Prostate gland (tissue), 2 donors: Measurements from ENCODE around the gene ZFAND3. TPM values are rescaled to one million over a fixed set of nuclear protein-coding genes. Genes with fewer than 3 reads are reported as not detected.

Experiments
- DNase-seq: peaks from one replicate; pipeline ENCODE4 v3.0.0-alpha.2; 2019; ENCODE audit warnings: low spot score
- H3K27ac ChIP-seq, 2 donors: fragments of 200-600 bp; sonication (generic); 2 replicates each; pipeline ENCODE4 v1.5.1; 2017 to 2019
- H3K27me3 ChIP-seq: fragments of 200-600 bp; sonication (generic); replicated peaks from 2 replicates; pipeline ENCODE4 v1.5.1; 2019; ENCODE audit not compliant: insufficient read depth
- H3K36me3 ChIP-seq, 2 donors: fragments of 200-600 bp; sonication (generic); 1 replicate in 1 of 2; 2 replicates in 1 of 2; pipeline versions ENCODE4 v1.5.1 to v1.8.1; 2017 to 2019
- H3K4me1 ChIP-seq: fragments of 200-600 bp; sonication (generic); replicated peaks from 2 replicates; pipeline ENCODE4 v1.5.1; 2019
- H3K4me3 ChIP-seq, 2 donors: fragments of 200-600 bp; sonication (generic); 2 replicates each; pipeline ENCODE4 v1.5.1; 2017 to 2019
- H3K9me3 ChIP-seq: fragments of 200-600 bp; sonication (generic); 2 replicates; pipeline ENCODE4 v1.5.1; 2017
- CTCF ChIP-seq, 4 experiments: fragments of 200-600 bp in 2 of 4; fragments of 450-650 bp in 2 of 4; sonication (generic) in 2 of 4; IDR thresholded peaks; 1 replicate in 3 of 4; 2 replicates in 1 of 4; pipeline ENCODE4 v1.5.1; 2016 to 2019; ENCODE audit warnings: antibody characterized with exemption in 4 of 4, mild to moderate bottlenecking in 2 of 4, moderate library complexity in 2 of 4
- POLR2A ChIP-seq: fragments of 450-650 bp; IDR thresholded peaks from one replicate; pipeline ENCODE4 v1.6.1; 2016; ENCODE audit warnings: antibody characterized with exemption, mild to moderate bottlenecking
- POLR2AphosphoS5 ChIP-seq: sonication (generic); formaldehyde crosslinking; IDR thresholded peaks from one replicate; pipeline ENCODE4 v1.6.1; 2017; ENCODE audit warnings: antibody characterized with exemption
- WGBS: methylation state at CpG from one replicate; pipeline ENCODE4 v1.1.5; 2018; 5-methylcytosine and 5-hydroxymethylcytosine counted together
- intact Hi-C: fragments of 100-400 bp; cut with DNase I; formaldehyde crosslinking; loops from one replicate; pipeline ENCODE4 v1.14.2; 2022
- total RNA-seq, 2 donors: library from RNA; depleted of rRNA; stranded (reverse); fragments of >200 nt; gene quantifications; one replicate each; pipeline ENCODE4 v1.1.0, GENCODE V29; 2016

ZFAND3 gene
- total RNA-seq, 2 donors from 2014 or later: 43.5 to 89.1 TPM

- H3K4me3 ChIP-seq: no peak overlapping the region
- 96% methylated on average over 1 of the region's 1 CpG for WGBS
- no peaks in the 10 kb centered on the region for H3K36me3 ChIP-seq
- DNase-seq: no peak
- TF ChIP-seq POLR2AphosphoS5 (no peak), CTCF (IDR thresholded peaks at IDR 0.05) (no peak), POLR2A (no peak)
- no peaks in the 10 kb centered on the region for H3K27me3 ChIP-seq
- no peak overlapping the region for H3K27ac ChIP-seq
- intact Hi-C loops: no loop called here
- H3K9me3 ChIP-seq: no peaks in the 10 kb centered on the region
- peaks cover 5% of the 10 kb centered on the region for H3K4me1 ChIP-seq
These were observed 235.7 kb downstream of the ZFAND3 start for GRCh38 chr6:38055203-38055589.

- peaks cover 5% of the 10 kb centered on the region for H3K4me1 ChIP-seq
These were observed 236.8 kb downstream of the ZFAND3 start for GRCh38 chr6:38056361-38056760.

DNA sequence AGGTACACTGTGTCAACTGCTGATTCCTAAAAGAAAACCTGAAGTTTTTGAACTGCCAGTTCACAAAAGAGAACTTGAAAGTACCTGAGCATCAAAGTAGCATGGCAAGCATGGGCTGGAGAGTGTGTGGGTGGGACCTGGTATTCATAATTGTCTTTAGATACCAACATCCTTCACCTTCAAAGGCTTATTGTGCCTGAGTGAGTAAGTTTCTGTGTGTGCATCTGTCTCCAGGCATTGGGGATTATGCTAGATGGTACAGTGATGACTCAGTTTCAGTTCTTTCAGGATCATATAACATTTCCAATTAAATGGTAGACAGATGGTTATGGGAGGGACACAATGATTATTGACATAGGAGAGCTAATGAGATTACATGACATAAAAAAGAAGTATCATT is 238.5 kb downstream of the ZFAND3 start:
- Histone ChIP-seq H3K36me3 (no peaks in the 10 kb centered on the region), H3K4me3 (no peak overlapping the region), H3K27me3 (no peaks in the 10 kb centered on the region), H3K4me1 (peaks cover 5% of the 10 kb centered on the region), H3K27ac (no peak overlapping the region), H3K9me3 (no peaks in the 10 kb centered on the region)
- TF ChIP-seq POLR2AphosphoS5: no peak
- TF ChIP-seq POLR2A: no peak
- TF ChIP-seq CTCF (IDR thresholded peaks at IDR 0.05): no peak
- intact Hi-C loops: no loop called here
- no peak for DNase-seq

More at GRCh38 chr6:38056361-38056760, 236.8 kb downstream of the ZFAND3 start:
- no peaks in the 10 kb centered on the region for H3K36me3 ChIP-seq
- no peak for DNase-seq
- TF ChIP-seq CTCF (IDR thresholded peaks at IDR 0.05): no peak
- TF ChIP-seq POLR2A: no peak
- no peak for TF ChIP-seq POLR2AphosphoS5
- WGBS: 60% methylated on average over 3 of the region's 3 CpGs
- H3K9me3 ChIP-seq: no peaks in the 10 kb centered on the region
- intact Hi-C loops: no loop called here
- H3K27me3 ChIP-seq: no peaks in the 10 kb centered on the region
- H3K27ac ChIP-seq: no peak overlapping the region
- no peak overlapping the region for H3K4me3 ChIP-seq

- TF ChIP-seq CTCF (IDR thresholded peaks at IDR 0.05) (no peak), POLR2A (no peak), POLR2AphosphoS5 (no peak)
- Histone ChIP-seq H3K27ac (no peak overlapping the region), H3K9me3 (no peaks in the 10 kb centered on the region), H3K27me3 (no peaks in the 10 kb centered on the region), H3K4me3 (no peak overlapping the region), H3K36me3 (no peaks in the 10 kb centered on the region), H3K4me1 (no peaks in the 10 kb centered on the region)
- 91% methylated on average over 3 of the region's 3 CpGs for WGBS
- intact Hi-C loops: no loop called here
- no peak for DNase-seq
These were observed 242.5 kb downstream of the ZFAND3 start for GRCh38 chr6:38062066-38062465.

DNA sequence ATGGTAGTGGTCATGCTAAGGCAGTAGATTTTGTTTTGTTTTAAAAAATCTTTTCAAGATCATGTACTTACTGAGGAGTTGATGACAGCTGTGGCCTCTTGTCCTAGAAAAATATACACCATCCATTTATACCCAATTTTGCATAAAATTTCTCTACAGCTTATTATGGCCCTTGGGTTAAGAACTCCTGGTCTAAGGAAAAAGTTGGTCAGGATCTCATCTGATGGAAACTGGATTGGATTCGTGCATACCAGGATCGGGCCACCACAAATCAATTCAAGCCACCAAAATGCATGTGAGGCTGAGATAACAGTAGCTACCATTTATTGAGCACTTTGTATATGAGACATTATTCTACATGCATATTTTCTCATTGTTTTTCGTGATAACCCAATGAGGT is 244.4 kb downstream of the ZFAND3 start:
- no peak for DNase-seq
- no peaks in the 10 kb centered on the region for H3K27me3 ChIP-seq
- intact Hi-C loops: no loop called here
- 96% methylated on average over 3 of the region's 3 CpGs for WGBS
- TF ChIP-seq POLR2A (no peak), POLR2AphosphoS5 (no peak), CTCF (IDR thresholded peaks at IDR 0.05) (no peak)
- no peaks in the 10 kb centered on the region for H3K36me3 ChIP-seq
- no peaks in the 10 kb centered on the region for H3K9me3 ChIP-seq
- no peak overlapping the region for H3K27ac ChIP-seq
- no peak overlapping the region for H3K4me3 ChIP-seq
- H3K4me1 ChIP-seq: no peaks in the 10 kb centered on the region
